ENCODE data around the gene ARHGEF33.

The ARHGEF33 gene

GRCh38 chr2:38887347-38887746, 2.3 kb upstream of the ARHGEF33 start:
- CTCF ChIA-PET, result no interaction called here

GRCh38 chr2:38887902-38888554, 1.6 kb upstream of the ARHGEF33 start:
- ChIA-PET CTCF (no interaction called here), POLR2A (ENCODE audit: low non-redundant PET) (no interaction called here)
- no peak for DNase-seq (ENCODE audit: low spot score)
- H3K27ac ChIP-seq, result no peak overlapping the region
- TF ChIP-seq, protein P1, sequence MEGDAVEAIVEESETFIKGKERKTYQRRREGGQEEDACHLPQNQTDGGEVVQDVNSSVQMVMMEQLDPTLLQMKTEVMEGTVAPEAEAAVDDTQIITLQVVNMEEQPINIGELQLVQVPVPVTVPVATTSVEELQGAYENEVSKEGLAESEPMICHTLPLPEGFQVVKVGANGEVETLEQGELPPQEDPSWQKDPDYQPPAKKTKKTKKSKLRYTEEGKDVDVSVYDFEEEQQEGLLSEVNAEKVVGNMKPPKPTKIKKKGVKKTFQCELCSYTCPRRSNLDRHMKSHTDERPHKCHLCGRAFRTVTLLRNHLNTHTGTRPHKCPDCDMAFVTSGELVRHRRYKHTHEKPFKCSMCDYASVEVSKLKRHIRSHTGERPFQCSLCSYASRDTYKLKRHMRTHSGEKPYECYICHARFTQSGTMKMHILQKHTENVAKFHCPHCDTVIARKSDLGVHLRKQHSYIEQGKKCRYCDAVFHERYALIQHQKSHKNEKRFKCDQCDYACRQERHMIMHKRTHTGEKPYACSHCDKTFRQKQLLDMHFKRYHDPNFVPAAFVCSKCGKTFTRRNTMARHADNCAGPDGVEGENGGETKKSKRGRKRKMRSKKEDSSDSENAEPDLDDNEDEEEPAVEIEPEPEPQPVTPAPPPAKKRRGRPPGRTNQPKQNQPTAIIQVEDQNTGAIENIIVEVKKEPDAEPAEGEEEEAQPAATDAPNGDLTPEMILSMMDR (conservative IDR thresholded peaks at IDR 0.05; ENCODE audit: low read depth), result no peak

More at GRCh38 chr2:38887347-38887746, 2.3 kb upstream of the ARHGEF33 start:
- POLR2A ChIA-PET (ENCODE audit: low non-redundant PET), result no interaction called here
- TF ChIP-seq, protein P1 (conservative IDR thresholded peaks at IDR 0.05; ENCODE audit: low read depth), result no peak
- DNase-seq (ENCODE audit: low spot score), result no peak
- no peak overlapping the region for H3K27ac ChIP-seq

GRCh38 chr2:38889045-38889444, 630 bp upstream of the ARHGEF33 start:
- no peak overlapping the region for H3K27ac ChIP-seq
- ChIA-PET POLR2A (ENCODE audit: low non-redundant PET) (no interaction called here), CTCF (interaction anchor here (0.6 kb wide), 1 partner anchor 340 kb away, joined by 3 read pairs; no protein-coding TSS in a partner anchor)
- no peak for DNase-seq (ENCODE audit: low spot score)
- TF ChIP-seq, protein P1 (conservative IDR thresholded peaks at IDR 0.05; ENCODE audit: low read depth), result no peak

- TF ChIP-seq, protein P1 (conservative IDR thresholded peaks at IDR 0.05; ENCODE audit: low read depth), result no peak
- DNase-seq (ENCODE audit: low spot score), result no peak
- ChIA-PET CTCF (interaction anchor here (0.6 kb wide), 1 partner anchor 273 kb away, joined by 3 read pairs; no protein-coding TSS in a partner anchor), POLR2A (ENCODE audit: low non-redundant PET) (no interaction called here)
- no peak overlapping the region for H3K27ac ChIP-seq
Observed at GRCh38 chr2:38892819-38893218, 3.1 kb downstream of the ARHGEF33 start.

- CTCF ChIA-PET, result no interaction called here
- POLR2A ChIA-PET (ENCODE audit: low non-redundant PET), result no interaction called here
- DNase-seq (ENCODE audit: low spot score), result no peak
- H3K27ac ChIP-seq, result no peak overlapping the region
- TF ChIP-seq, protein P1 (conservative IDR thresholded peaks at IDR 0.05; ENCODE audit: low read depth), result no peak
Observed at GRCh38 chr2:38898256-38898655, 8.6 kb downstream of the ARHGEF33 start.

- no peak overlapping the region for H3K27ac ChIP-seq
- DNase-seq (ENCODE audit: low spot score), result no peak
- TF ChIP-seq, protein P1 (conservative IDR thresholded peaks at IDR 0.05; ENCODE audit: low read depth), result no peak
- ChIA-PET CTCF (interaction anchor here (0.5 to 0.6 kb wide), 3 partner anchors 101 to 126 kb away, joined by 3 read pairs; no protein-coding TSS in a partner anchor), POLR2A (ENCODE audit: low non-redundant PET) (interaction anchor here (0.6 kb wide), 1 partner anchor 19 kb away, joined by 3 read pairs; no protein-coding TSS in a partner anchor)
Observed at GRCh38 chr2:38900726-38901125, 11.1 kb downstream of the ARHGEF33 start.
